SK-N-SH (cell line): ENCODE data around the gene GLYR1. TPM values are rescaled to one million over a fixed set of nuclear protein-coding genes. Genes with fewer than 3 reads are reported as not detected.

ENCODE experiments used
- CTCF ChIA-PET: fragments of 300-600, 350-600 bp; formaldehyde crosslinking; extraction: SDS; loops from one replicate; lab custom pipeline; 2021; lab: Yijun Ruan, JAX
- POLR2A ChIA-PET: fragments of 350-600 bp; sonication (Branson Sonifier 250); formaldehyde crosslinking; extraction: SDS; loops from one replicate; lab custom pipeline; 2020; ENCODE audit warnings: antibody characterized with exemption, inconsistent platforms; lab: Yijun Ruan, JAX
- DNase-seq: peaks from one replicate; pipeline ENCODE4 v3.0.0; 2012
- H2AFZ ChIP-seq: fragments of 200-600 bp; sonication (generic); 2 replicates; pipeline ENCODE4 v1.8.1; 2016; ENCODE audit warnings: antibody characterized with exemption, mild to moderate bottlenecking, low read depth
- H3F3A ChIP-seq: fragments of 200-600 bp; sonication (generic); replicated peaks from 2 replicates; pipeline ENCODE3; 2016; ENCODE audit warnings: antibody characterized with exemption, mild to moderate bottlenecking; ENCODE audit not compliant: insufficient read depth
- H3K27ac ChIP-seq, 2 experiments: fragments of 200-500 bp in 1 of 2; fragments of 200-600 bp in 1 of 2; sonication (Bioruptor generic) in 1 of 2; sonication (generic), shearing (Covaris generic) in 1 of 2; 2 replicates each; pipeline versions ENCODE4 v1.5.1 to v1.6.1; 2014 to 2016; ENCODE audit warnings: low read depth in 2 of 2, inconsistent platforms in 1 of 2, low read length in 1 of 2, mild to moderate bottlenecking in 1 of 2, mixed read lengths in 1 of 2
- H3K27me3 ChIP-seq: fragments of 200-600 bp; sonication (generic), shearing (Covaris generic); 2 replicates; pipeline ENCODE4 v1.6.1; 2016; ENCODE audit warnings: mixed run types; ENCODE audit not compliant: insufficient read depth
- H3K36me3 ChIP-seq, 2 experiments: fragments of 200-500 bp in 1 of 2; fragments of 200-600 bp in 1 of 2; sonication (Bioruptor generic) in 1 of 2; sonication (generic) in 1 of 2; replicated peaks in 1 of 2; 2 replicates each; pipeline versions ENCODE3 to v1.5.1; 2014 to 2016; ENCODE audit warnings: low read length in 1 of 2, mild to moderate bottlenecking in 1 of 2; ENCODE audit not compliant: insufficient read depth in 2 of 2, control insufficient read depth in 1 of 2
- H3K4me1 ChIP-seq, 2 experiments: fragments of 200-500 bp in 1 of 2; fragments of 200-600 bp in 1 of 2; sonication (Bioruptor generic) in 1 of 2; sonication (generic), shearing (Covaris generic) in 1 of 2; 2 replicates each; pipeline versions ENCODE4 v1.5.1 to v1.6.1; 2014 to 2016; ENCODE audit warnings: low read depth in 1 of 2, low read length in 1 of 2, mixed run types in 1 of 2; ENCODE audit not compliant: insufficient read depth in 2 of 2, control insufficient read depth in 1 of 2
- H3K4me2 ChIP-seq: fragments of 200-600 bp; sonication (generic), shearing (Covaris generic); 2 replicates; pipeline ENCODE4 v1.6.1; 2017; ENCODE audit warnings: mixed run types
- H3K4me3 ChIP-seq, 2 experiments: fragments of 200-500 bp in 1 of 2; fragments of 200-600 bp in 1 of 2; sonication (Bioruptor generic) in 1 of 2; sonication (generic), shearing (Covaris generic) in 1 of 2; 2 replicates each; pipeline versions ENCODE4 v1.5.1 to v1.8.1; 2014 to 2016; ENCODE audit warnings: low read depth in 2 of 2, inconsistent platforms in 1 of 2, low read length in 1 of 2, mild to moderate bottlenecking in 1 of 2, mixed read lengths in 1 of 2, moderate library complexity in 1 of 2
- H3K79me2 ChIP-seq: fragments of 200-600 bp; sonication (generic); 2 replicates; pipeline ENCODE4 v1.8.1; 2017; ENCODE audit warnings: mild to moderate bottlenecking; ENCODE audit not compliant: insufficient read depth
- H3K9ac ChIP-seq: fragments of 200-600 bp; sonication (generic); 2 replicates; pipeline ENCODE4 v1.6.1; 2017; ENCODE audit warnings: mixed run types
- H3K9me2 ChIP-seq: fragments of 200-600 bp; sonication (generic); 2 replicates; pipeline ENCODE4 v1.6.1; 2017; ENCODE audit warnings: mixed run types
- H3K9me3 ChIP-seq: fragments of 200-600 bp; sonication (generic); 2 replicates; pipeline ENCODE4 v1.6.1; 2017; ENCODE audit warnings: mixed run types, mild to moderate bottlenecking, moderate library complexity
- H4K20me1 ChIP-seq: fragments of 200-600 bp; sonication (generic); 2 replicates; pipeline ENCODE4 v1.6.1; 2017; ENCODE audit warnings: mild to moderate bottlenecking, mixed run types; ENCODE audit not compliant: insufficient read depth
- CHD2 ChIP-seq: fragments of 150-350 bp; IDR thresholded peaks from 2 replicates; pipeline ENCODE4 v1.6.1; 2018; ENCODE audit warnings: low read length; ENCODE audit not compliant: partially characterized antibody
- CTCF ChIP-seq: fragments of 200-600 bp; sonication (generic); IDR thresholded peaks from 2 replicates; pipeline ENCODE4 v1.6.1; 2017; ENCODE audit warnings: antibody characterized with exemption, mild to moderate bottlenecking, moderate library complexity
- FOSL2 ChIP-seq: IDR thresholded peaks from 2 replicates; pipeline ENCODE4 v1.4.0; 2012; ENCODE audit warnings: low read depth, mild to moderate bottlenecking, moderate library complexity, borderline replicate concordance
- FOXJ3 ChIP-seq: sonication (generic); formaldehyde crosslinking; IDR thresholded peaks from 2 replicates; pipeline ENCODE4 v1.5.1; 2020; ENCODE audit warnings: mild to moderate bottlenecking, missing genetic modification reagents
- GATA2 ChIP-seq: sonication (generic); formaldehyde crosslinking; IDR thresholded peaks from 2 replicates; pipeline ENCODE4 v1.5.0; 2020; ENCODE audit warnings: mild to moderate bottlenecking, missing genetic modification reagents
- IRF3 ChIP-seq: fragments of 150-350 bp; IDR thresholded peaks from 2 replicates; pipeline ENCODE4 v1.6.1; 2016; ENCODE audit warnings: mild to moderate bottlenecking, low read depth, low read length
- JUND ChIP-seq: IDR thresholded peaks from 2 replicates; pipeline ENCODE4 v1.4.0; 2012
- MAX ChIP-seq: IDR thresholded peaks from 2 replicates; pipeline ENCODE4 v1.4.0; 2012; ENCODE audit warnings: low read depth
- NRF1 ChIP-seq: IDR thresholded peaks from 2 replicates; pipeline ENCODE4 v1.6.1; 2012; ENCODE audit warnings: low read depth, mild to moderate bottlenecking, low read length
- POLR2AphosphoS5 ChIP-seq: IDR thresholded peaks from 2 replicates; pipeline ENCODE4 v1.6.1; 2012; ENCODE audit warnings: low read depth, low read length
- RCOR1 ChIP-seq: fragments of 150-350 bp; IDR thresholded peaks from 2 replicates; pipeline ENCODE4 v1.6.1; 2017; ENCODE audit warnings: antibody characterized with exemption, low read length
- REST ChIP-seq: IDR thresholded peaks from 2 replicates; pipeline ENCODE4 v1.6.1; 2012; ENCODE audit warnings: mild to moderate bottlenecking, low read depth, low read length, moderate library complexity
- RFX5 ChIP-seq: IDR thresholded peaks from 2 replicates; pipeline ENCODE4 v1.6.1; 2012; ENCODE audit warnings: mild to moderate bottlenecking, improper control_type of control experiment, low read length
- TAF1 ChIP-seq: IDR thresholded peaks from 2 replicates; pipeline ENCODE4 v1.6.1; 2012; ENCODE audit warnings: low read depth, mild to moderate bottlenecking, low read length, moderate library complexity, borderline replicate concordance
- USF1 ChIP-seq: IDR thresholded peaks from 2 replicates; pipeline ENCODE4 v1.4.0; 2012; ENCODE audit warnings: low read depth, borderline replicate concordance
- WGBS: methylation state at CpG from one replicate; pipeline ENCODE4 v1.1.6; 2017; ENCODE audit warnings: low lambda C conversion rate; 5-methylcytosine and 5-hydroxymethylcytosine counted together
- polyA plus RNA-seq, 3 experiments: library from polyadenylated mRNA; depleted of rRNA; stranded (reverse); fragments of >200 nt; gene quantifications; 2 replicates each; pipeline ENCODE4 v1.2.3, GENCODE V29; 2012

Gene GLYR1
- polyA plus RNA-seq, 1 of the 3 experiments (the other 2 are of a cell fraction), result 40.1 TPM

- H3K9ac ChIP-seq, result no peak overlapping the region
These were observed 47.4 kb upstream of the GLYR1 start for GRCh38 chr16:4894276-4895150.

GRCh38 chr16:4893103-4893862 is 46.2 kb upstream of the GLYR1 start:
- no peaks in the 10 kb centered on the region for H3K27me3 ChIP-seq
- H4K20me1 ChIP-seq, result no peaks in the 10 kb centered on the region
- peaks cover 0 to 32% of the 10 kb centered on the region in 2 experiments for H3K36me3 ChIP-seq
- no peaks in the 10 kb centered on the region for H3K4me1 ChIP-seq
- H3K4me2 ChIP-seq, result no peak overlapping the region
- H3K79me2 ChIP-seq, result no peaks in the 10 kb centered on the region
- no peak overlapping the region for H2AFZ ChIP-seq
- H3K9me2 ChIP-seq, result no peaks in the 10 kb centered on the region
- no peak overlapping the region for H3K9ac ChIP-seq
- H3F3A ChIP-seq, result no peaks in the 10 kb centered on the region
- DNase-seq, result no peak
- CTCF ChIA-PET, result interaction anchor here (2.0 to 2.9 kb wide), 2 partner anchors 42 to 63 kb away, joined by 4 to 8 read pairs; no protein-coding TSS in a partner anchor
- no peak overlapping the region for H3K4me3 ChIP-seq
- H3K9me3 ChIP-seq, result no peaks in the 10 kb centered on the region
- POLR2A ChIA-PET, result no interaction called here
- no peak overlapping the region for H3K27ac ChIP-seq
- 96% methylated on average over 10 of the region's 26 CpGs for WGBS
- TF ChIP-seq CHD2 (no peak), JUND (no peak), FOXJ3 (CRISPR knock-in tag) (no peak), NRF1 (no peak), POLR2AphosphoS5 (no peak), TAF1 (no peak), MAX (no peak), RFX5 (no peak), CTCF (no peak), REST (no peak)

More at GRCh38 chr16:4894276-4895150, 47.4 kb upstream of the GLYR1 start:
- 87% methylated on average over 11 of the region's 22 CpGs for WGBS
- ChIA-PET POLR2A (interaction anchor here (1.2 kb wide), 1 partner anchor 24 kb away, joined by 3 read pairs; no protein-coding TSS in a partner anchor), CTCF (interaction anchor here (2.0 to 2.9 kb wide), 2 partner anchors 41 to 62 kb away, joined by 4 to 8 read pairs; no protein-coding TSS in a partner anchor)
- Histone ChIP-seq H3K9me2 (no peaks in the 10 kb centered on the region), H3K4me2 (no peak overlapping the region), H3K27me3 (no peaks in the 10 kb centered on the region), H3K4me3 (no peak overlapping the region), H3K79me2 (no peaks in the 10 kb centered on the region), H3K9me3 (no peaks in the 10 kb centered on the region), H2AFZ (no peak overlapping the region), H3K36me3 (peaks cover 0 to 27% of the 10 kb centered on the region in 2 experiments), H4K20me1 (no peaks in the 10 kb centered on the region), H3K4me1 (no peaks in the 10 kb centered on the region), H3K27ac (no peak overlapping the region), H3F3A (no peaks in the 10 kb centered on the region)
- TF ChIP-seq GATA2 (CRISPR knock-in tag) (no peak), POLR2AphosphoS5 (no peak), FOSL2 (no peak), IRF3 (no peak), RCOR1 (no peak), NRF1 (no peak), USF1 (peak; percentile 58; the same call in 1 of the 2 replicates)
- peak; percentile 48 for DNase-seq
